A549 treated with Hydrocortisone at 1 μM for 4 hours (cell line): ENCODE results near the gene ALDH1L2. TPM values are rescaled to one million over a fixed set of nuclear protein-coding genes. Genes with fewer than 3 reads are reported as not detected.

ENCODE experiments used
- total RNA-seq: library from RNA; stranded (reverse); fragments of 200-300 nt; extraction: Qiagen RNA extraction; gene quantifications from 5 replicates; pipeline ENCODE4 v1.2.3, GENCODE V29; 2022

ALDH1L2 gene
- 2.4 to 4.2 TPM (median 3.8 TPM) in 5 replicates for total RNA-seq

GRCh38 chr12:105084251-105085250, at the start of gene ALDH1L2:
TSS of gene ALDH1L2 (minus strand) at chr12:105084458. CDS start at chr12:105084436, 22 bp downstream.

GRCh38 chr12:105107494-105108371, 23.5 kb upstream of the ALDH1L2 start, which contains the start of gene WASHC4:
TSS of gene WASHC4 (plus strand) at chr12:105107731. CDS start at chr12:105107801, 70 bp downstream.

GRCh38 chr12:104986022-104986941, 98.0 kb downstream of the ALDH1L2 start, which contains the start of gene NOPCHAP1:
TSS of gene NOPCHAP1 (plus strand) at chr12:104986316. CDS start at chr12:104986353, 37 bp downstream.

Other genes with a start within 250 kb of the ALDH1L2 start
- 19.4 to 25.4 TPM (median 21.4 TPM) in 5 replicates for gene SLC41A2, start 126.2 kb downstream of the ALDH1L2 start, total RNA-seq
- 20.1 to 37.4 TPM (median 35.3 TPM) in 5 replicates for gene NOPCHAP1, start 98.1 kb downstream of the ALDH1L2 start, total RNA-seq
- 16.4 to 28.1 TPM (median 22.6 TPM) in 5 replicates for gene WASHC4, start 23.3 kb upstream of the ALDH1L2 start, total RNA-seq
- 18.0 to 31.2 TPM (median 24.1 TPM) in 5 replicates for gene APPL2, start 151.7 kb upstream of the ALDH1L2 start, total RNA-seq
- gene C12orf75, start 246.2 kb upstream of the ALDH1L2 start, total RNA-seq = 114 to 136 TPM (median 129 TPM) in 5 replicates